ENCODE measurements around the gene POTEB3.
"Not testable (repeated sequence)": the region's sequence is repeated elsewhere in the genome, so short reads cannot be mapped to it uniquely, and the experiment has no call there.

- TF ChIP-seq POLR2AphosphoS5 (IDR thresholded peaks at IDR 0.05; ENCODE audit: low read depth, low read length); JUN (IDR thresholded peaks at IDR 0.05; ENCODE audit: low read depth, low read length); CTCF (IDR thresholded peaks at IDR 0.05; ENCODE audit: control extremely low read depth in 1 of 3, insufficient read depth in 1 of 3, low read depth in 1 of 3, low read length in 3 of 3); SUZ12 (IDR thresholded peaks at IDR 0.05; ENCODE audit: low read length); USF2 (IDR thresholded peaks at IDR 0.05; ENCODE audit: low read length); EP300 (IDR thresholded peaks at IDR 0.05; ENCODE audit: borderline replicate concordance in 1 of 2, low read depth in 2 of 2, low read length in 2 of 2): not testable (repeated sequence)
Observed at GRCh38 chr15:21453683-21454082, 13.4 kb upstream of the POTEB3 start.

Data from H1 (cell line).